Fibroblast of skin of left biceps (primary cell): ENCODE measurements around the gene FNIP2.
"Not testable (repeated sequence)": the region's sequence is repeated elsewhere in the genome, so short reads cannot be mapped to it uniquely, and the experiment has no call there.

Experiments used
- DNase-seq, 2 experiments: peaks; one replicate each; pipeline ENCODE4 v3.0.0-alpha.2; 2013; ENCODE audit warnings: low read depth in 2 of 2

The FNIP2 gene

DNA sequence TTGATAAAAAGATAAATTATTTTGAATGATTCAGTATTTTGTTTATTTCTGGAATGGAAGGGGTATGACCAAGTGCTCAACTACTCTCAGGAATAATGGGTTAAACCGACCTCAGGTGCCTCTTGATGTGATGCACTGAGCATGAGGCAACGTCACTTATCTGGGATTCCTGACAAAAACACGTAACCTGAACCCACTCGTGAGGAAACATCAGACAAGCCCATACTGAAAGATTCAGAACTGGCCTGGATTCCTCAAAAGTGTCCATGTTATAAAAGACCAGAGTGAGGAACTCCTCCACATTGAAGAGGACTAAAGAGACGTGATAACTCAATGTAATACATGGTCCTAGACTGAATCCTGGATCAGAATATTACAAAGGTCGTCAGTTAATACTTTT is 144.0 kb downstream of the FNIP2 start:
- DNase-seq, result peak in 1 of 2 experiments; percentile 16

DNA sequence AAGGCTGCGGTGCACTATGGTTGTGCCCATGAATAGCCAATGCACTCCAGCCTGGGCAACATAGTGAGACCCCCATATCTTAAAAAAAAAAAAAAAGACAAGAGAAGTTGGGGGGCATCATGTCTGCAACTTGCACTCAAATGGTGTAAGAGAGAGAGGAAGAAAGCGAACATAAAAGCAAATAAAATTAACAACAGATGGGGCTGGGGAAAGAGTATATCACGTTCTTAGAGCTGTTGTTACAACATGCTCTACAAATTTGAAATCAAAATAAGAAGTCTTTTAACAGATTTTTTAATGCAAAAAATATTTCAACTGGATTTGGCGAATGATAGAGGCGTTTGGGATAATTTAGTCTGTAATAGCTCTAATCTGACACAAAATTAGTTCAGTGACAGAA is 144.9 kb downstream of the FNIP2 start:
- DNase-seq, result peak; percentile 33 to 37

DNA sequence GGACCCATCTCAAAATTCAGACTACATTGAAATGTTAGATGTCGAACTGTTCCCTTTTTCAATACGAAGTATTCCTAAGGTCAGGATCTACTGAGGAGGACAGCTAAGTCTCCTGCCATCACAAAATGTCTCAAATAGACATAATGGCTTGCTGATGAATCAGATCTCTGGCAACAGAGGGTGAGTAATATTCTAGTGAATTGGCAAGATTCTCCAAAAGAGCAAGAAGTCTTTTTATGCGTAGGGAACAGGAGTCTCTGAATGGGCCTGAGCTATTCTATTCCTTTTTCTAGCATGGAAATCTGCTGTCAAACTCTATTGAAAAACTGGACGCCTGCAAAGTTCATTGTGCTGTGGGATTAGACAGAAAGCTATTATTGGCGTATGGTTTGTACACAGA is 145.4 kb downstream of the FNIP2 start:
- peak; percentile 53 to 55 for DNase-seq

DNA sequence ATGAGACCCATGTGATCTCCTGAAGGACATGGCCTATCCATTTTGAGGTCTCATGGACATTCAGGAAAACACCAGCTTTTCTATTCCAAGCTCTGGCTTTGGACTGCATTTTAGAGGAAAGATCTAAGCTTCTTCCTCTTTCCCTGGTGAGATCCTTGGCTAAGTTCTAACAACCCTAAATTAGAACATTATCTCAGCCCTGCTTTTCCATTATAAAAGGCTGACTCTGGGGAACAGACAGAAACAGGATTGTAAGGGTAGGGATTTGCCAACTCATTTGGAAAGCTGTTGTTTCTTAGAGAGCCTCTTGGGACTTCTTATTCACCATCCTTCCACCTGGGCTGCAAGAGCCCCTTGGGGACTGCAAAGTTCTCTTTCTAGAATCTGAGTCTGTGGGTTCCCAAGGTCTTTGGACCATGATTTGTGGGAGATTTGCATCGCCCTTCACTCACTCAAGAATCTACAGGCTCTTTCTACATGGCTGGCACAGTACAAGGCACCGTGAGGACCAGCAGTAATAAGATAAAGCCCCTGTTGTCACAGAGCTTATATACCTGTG is 146.9 kb downstream of the FNIP2 start:
- DNase-seq, result no peak

DNA sequence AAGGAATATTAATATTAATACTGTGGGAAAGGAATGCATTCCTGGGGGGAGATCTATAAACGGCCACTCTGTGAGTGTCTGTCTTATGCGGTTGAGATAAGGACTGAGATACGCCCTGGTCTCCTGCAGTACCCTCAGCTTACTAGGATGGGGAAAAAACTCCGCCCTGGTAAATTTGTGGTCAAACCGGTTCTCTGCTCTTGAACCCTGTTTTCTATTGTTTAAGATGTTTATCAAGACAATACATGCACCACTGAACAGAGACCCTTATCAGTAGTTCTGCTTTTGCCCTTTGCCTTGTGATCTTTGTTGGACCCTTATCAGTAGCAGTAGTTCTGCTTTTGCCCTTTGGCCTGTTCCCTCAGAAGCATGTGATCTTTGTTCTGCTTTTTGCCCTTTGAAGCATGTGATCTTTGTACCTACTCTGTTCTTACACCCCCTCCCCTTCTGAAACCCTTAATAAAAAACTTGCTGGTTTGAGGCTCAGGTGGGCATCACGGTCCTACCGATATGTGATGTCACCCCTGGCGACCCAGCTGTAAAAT is 151.7 kb downstream of the FNIP2 start:
- DNase-seq, result not testable (repeated sequence)

DNA sequence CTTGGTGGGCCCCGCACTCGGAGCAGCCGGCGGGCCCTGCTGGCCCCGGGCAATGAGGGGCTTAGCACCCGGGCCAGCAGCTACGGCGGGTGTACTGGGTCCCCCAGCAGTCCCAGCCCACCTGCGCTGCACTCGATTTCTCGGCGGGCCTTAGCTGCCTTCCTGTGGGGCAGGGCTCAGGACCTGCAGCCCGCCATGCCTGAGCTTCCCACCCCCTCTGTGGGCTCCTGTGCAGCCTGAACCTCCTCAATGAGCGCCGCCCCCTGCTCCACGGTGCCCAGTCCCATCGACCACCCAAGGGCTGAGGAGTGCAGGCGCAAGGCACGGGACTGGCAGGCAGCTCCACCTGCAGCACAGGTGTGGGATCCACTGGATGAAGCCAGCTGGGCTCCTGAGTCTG is 158.9 kb downstream of the FNIP2 start:
- not testable (repeated sequence) for DNase-seq

DNA sequence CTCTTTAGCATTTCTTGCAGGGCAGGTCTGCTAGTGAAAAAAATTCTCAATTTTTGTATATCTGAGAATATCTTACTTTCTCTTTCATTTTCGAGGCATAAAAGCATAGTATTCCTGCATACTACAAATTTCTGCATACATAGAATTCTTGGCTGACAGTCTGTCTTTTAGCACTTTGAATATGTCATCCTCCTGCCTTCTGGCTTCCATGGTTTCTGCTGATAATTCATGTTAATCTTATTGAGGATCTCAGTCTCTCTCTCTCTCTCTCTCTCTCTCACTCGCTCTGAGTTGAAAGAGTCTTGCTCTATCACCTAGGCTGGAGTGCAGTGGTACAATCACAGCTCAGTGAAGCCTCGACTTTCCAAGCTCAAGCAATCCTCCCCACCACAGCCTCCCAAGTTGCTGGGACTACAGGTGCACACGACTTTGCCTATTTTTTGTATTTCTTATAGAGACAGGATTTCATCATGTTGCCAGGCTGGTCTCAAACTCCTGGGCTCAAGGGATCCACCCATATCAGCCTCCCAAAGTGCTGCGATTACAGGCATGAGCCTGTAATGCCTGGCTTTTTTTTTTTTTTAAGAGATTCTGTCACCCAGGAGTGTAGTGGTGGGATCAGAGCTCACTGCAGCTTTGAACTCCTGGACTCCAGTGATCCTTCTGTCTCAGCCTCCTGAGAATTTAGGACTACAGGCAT is 161.3 kb downstream of the FNIP2 start:
- no peak for DNase-seq

DNA sequence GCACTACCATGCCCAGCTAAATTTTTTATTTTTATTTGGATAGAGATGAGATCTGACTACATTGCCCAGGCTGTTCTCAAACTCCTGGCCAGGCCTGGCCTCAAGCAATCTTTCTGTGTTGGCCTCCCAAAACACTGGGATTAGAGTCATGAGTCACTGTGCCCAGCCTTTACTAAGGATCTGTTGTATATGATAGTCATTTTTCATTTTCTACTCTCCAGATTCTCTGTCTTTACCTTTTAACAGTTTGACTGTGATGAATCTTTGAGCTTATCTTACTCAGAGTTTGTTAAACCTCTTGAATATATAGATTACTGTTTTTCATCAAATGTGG is 161.8 kb downstream of the FNIP2 start:
- DNase-seq, result no peak

DNA sequence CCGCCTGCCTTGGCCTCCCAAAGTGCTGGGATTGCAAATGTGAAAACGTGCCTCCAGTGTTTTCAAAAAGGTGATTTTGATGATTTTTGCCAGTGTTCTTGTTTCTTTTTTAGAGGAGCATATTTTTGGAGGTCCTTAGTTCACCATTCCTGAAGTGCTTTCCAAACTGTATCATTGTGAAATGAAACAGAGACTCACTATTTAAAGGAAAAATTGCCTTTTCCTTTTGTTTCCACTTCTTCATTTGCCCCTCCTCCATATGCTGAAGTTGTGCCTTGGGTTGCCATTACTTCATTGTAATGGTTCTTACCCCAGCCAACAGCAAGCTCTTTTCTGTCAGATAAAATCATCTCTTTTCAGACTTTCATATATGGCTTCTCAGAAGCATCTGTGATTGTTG is 164.4 kb downstream of the FNIP2 start:
- no peak for DNase-seq

DNA sequence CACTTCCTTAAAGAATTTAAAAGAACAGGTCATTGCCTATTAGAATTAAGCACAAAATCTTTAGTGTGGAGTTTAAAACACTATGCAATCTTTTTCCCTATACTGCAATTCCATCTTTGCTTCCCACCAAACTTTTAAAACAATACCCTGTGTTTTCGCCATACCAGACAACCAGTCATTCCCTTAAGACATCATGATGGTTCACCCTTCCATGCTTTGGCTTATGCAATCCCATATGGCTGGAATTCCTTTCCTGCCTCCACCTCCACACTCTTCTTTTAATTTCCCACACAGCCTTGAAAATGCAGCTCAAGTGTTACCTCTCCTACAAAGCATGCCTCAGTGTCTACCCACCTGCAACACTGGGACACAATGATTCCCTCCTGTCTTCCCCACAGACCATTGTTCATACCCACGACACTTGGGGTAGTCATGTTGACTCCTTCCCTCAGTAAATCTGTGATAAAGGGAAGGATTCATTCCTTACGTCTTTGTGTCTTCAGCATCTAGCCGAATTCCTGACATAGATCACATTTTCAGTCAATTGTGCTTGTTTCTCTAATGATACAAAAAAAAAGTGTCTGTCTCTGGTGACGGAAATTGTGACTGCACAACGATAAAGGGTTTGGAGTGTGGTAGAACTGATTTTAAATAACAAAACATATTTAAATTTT is 166.3 kb downstream of the FNIP2 start:
- DNase-seq, result no peak

DNA sequence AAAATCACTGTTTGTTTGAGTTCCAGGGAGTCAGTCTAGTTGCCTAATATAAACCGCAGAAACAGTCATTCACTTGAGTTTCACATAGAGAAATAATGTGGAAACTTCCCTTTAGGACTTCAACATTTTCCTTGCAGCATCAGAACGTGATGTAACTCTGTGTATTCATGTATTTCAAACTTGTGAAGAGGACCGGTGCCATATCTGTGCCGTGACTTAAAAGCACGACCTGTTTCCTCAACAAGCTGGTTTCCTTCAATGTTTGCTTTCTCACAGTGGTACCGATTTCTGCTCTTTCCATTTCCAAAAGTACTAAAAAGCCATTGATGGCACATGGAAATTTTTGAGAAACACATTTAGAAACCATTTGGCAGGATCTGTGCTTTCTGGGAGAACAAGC is 167.4 kb downstream of the FNIP2 start:
- no peak for DNase-seq

DNA sequence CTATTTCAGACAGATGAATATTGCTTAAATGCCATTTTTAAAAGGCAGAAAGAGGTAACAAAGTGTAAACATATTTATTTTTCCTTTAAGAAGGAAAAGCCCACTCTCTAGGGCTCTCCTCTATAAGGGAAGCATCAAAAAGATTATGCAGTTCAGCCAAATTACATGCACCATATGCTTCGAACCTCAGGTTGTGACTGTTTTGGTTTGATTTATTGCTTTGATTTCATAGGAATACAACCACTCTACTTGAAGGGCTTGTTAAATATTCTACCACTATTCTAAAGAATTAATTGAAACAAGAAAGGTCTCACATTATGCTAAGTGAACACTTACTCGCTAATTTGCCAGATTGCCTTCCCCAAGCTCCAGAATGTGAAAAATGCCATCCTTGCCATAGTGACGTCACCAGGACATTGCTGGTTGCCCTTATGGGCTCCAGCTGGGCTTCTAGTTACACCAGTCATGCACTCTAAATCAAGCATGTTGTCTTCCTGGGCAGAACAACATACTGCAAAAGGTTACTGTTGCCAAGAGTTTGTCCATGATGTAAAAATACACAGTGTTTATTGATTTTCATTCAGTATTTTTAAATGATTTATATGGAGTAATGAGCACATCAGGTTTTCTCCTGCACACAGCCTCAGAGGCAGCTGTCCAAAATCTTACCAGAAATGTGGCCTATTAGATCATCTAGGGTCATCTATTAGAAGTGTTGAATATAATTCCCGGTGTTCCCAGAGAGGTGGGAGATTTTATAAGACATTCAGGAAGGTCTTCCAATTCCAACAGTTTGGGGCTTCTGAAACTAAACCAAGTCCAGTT is 169.6 kb downstream of the FNIP2 start:
- DNase-seq, result peak; percentile 45 to 50

DNA sequence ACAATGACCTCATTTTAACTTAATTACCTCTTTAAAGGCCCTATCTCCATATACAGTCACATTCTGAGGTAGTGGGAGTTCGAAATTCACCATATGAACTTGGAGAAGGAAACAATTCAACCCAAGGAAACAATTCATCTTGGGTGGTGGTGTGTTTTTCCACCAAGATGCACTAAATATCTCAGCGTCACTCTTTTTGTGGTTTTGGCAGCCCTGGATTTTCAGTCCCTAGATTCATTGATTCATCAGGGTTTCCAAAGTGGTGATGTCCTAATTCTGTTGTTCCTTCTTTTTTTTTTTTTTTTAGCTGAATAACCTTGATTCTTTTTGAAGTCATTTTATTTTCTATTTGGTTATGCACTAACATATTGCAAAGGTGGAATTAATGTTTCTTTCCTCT is 171.4 kb downstream of the FNIP2 start:
- DNase-seq, result no peak

DNA sequence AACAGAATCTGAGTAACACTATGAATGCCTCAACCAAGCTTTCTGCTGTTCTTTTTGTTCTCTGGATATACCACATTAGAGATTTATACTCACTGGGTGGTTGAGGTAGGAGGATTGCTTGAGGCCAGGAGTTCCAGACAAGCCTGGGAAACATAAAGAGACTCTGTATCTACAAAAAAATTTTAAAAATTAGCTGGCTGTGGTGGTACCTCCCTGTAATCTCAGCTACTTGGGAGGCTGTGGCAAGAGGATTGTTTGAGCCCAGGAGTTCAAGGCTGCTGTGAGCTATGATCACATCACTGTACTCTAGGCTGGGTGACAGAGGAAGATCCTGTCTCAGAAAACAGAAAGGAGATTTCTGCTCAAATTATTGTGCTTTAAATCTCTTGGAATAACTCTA is 172.5 kb downstream of the FNIP2 start:
- DNase-seq, result no peak

DNA sequence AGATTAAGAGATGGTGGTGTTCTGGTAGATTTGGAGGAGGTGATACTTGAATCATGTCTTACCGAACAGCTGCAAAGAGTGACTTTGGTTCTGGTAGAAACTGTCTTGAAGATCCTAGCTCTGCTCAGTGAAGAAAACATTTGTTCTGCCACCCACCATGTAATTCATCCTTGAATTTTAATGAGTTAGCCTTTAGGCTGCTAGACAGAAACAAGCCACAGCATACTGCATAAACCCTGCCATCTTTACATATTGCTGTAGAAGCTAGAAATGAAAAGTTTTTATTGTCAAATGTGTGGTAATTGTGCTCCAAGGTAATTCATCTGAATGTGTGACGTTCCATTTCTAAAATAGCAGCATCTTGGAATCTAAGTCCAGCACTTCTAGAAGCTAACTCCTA is 173.1 kb downstream of the FNIP2 start:
- DNase-seq, result no peak

DNA sequence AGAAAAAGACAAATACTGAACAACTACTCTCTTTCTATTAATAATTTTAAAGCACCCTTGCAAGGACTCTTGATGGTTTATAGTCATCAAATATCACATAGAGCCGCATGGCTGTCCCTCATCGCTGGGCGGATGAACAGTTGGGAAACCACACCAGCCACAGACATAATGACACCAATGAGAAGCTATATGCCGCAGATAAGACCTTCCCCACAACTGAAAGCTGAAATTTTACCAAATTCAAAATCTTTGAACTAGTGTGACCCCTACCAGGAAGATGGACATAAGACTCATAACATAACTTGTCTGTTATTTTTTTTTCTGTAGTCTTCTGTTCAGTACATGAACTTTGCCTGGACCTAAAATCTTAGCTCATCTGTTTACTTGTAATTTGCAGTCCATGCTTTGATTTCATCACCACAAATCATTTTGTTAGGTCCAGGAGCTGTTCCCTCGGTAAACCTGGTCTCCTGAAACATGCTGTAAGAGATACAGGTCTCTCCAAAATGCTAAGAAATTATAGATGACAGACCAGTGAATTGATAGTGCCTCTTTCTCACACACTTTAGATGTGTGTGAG is 176.8 kb downstream of the FNIP2 start:
- DNase-seq, result no peak

DNA sequence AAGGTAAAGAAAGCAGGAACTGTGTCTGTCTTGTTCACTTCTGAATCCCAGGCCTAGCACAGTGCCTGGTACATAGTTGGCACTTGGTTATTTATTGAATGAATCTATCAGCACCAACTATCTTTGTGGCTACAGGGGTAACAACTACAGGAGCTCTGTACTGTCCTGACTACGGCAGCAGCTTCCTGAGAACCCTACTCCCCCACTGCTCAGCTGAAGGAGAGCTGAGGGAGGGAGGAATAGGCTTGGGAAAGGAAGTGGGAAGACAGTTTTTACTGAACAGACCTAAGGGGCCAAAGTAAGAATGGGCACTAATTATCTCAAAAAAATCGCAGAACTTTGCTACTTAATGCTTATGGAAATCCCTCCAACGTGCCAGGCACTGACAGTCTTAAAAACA is 178.0 kb downstream of the FNIP2 start:
- DNase-seq, result no peak

DNA sequence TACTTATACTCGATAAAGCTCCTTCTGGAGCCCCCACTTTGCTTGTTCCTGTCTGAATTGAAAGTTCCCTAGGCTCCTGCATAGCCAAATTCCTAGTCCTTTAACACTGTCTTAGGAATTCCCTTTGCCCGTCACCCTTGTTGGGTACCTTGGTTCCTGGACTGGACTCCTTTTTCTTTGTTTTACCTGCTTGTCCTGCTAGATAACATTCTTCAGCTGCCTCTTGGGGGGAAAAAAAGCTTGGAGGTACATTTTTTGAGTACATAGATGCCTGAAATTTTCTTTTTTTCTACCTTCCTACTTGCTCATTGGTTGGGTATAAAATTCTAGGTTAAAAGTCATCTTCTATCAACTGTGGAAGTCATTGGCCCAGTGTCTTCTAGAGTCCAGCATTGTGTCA is 179.2 kb downstream of the FNIP2 start:
- no peak for DNase-seq

DNA sequence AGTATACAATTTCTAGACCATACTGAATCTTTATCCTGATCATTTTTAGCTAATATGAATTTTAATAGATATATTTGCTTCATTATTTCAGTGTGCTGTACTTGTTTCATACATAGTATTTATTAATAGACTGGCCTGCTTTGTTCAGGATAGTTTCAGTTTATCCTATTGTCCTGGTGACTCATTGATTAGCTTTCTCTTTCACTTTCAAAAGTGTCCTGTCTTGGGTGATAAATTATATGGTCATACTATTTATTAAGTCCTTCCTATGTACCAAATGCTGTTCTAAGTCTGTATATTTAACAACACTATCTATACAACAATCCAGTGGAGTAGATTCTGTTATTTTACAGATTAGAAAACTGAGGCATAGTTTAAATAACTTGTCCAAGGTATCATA is 180.3 kb downstream of the FNIP2 start:
- no peak for DNase-seq

DNA sequence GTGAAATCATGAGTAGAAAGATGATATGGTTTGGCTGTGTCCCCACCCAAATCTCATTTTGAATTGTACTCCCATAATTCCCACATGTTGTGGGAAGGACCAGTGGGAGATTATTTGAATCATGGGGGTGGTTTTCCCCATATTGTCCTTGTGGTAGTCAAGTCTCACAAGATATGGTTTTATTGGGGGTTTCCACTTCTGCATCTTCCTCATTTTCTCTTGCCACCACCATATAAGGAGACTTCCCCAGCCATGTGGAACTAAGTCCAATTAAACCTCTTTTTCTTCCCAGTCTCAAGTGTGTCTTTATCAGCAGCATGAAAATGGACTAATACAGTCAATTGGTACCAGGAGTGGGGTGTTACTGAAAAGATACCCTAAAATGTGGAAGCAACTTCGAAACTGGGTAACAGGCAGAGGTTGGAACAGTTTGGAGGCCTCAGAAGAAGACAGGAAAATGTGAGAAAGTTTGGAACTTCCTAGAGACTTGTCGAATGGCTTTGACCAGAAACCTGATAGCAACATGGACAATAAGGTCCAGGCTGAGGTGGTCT is 183.5 kb downstream of the FNIP2 start:
- not testable (repeated sequence) for DNase-seq

DNA sequence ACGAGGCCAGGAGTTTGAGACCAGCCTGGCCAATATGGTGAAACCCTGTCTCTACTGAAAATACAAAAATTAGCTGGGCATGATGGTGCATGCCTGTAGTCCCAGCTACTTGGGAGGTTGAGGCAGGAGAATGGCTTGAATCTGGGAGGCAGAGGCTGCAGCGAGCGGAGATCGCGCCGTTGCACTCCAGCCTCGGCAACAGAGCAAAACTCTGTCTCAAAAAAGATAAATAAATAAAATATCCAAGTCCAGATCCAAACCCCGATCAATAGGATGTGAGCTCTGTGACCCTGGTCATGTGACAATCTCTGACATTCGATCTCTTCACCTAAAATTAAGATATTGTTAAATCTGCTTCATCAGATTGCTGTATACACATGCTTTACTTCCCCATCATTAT is 187.5 kb downstream of the FNIP2 start:
- not testable (repeated sequence) for DNase-seq

DNA sequence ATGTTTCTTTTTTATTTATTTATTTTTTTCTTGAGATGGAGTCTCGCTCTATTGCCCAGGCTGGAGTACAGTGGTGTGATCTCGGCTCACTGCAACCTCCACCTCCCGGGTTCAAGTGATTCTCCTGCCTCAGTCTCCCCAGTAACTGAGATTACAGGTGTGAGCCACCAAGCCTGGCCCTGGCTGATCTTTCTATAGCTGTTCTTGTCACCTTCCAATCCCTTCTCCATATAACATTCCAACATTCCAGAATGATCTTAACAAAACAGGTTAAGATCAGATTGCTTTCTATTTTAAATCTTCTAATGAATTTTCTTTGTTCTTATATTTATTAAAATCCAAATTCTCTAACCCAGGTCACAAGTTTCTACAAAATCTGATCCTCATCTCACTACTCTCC is 188.1 kb downstream of the FNIP2 start:
- DNase-seq, result not testable (repeated sequence)
